GM21786 (cell line): ENCODE results near the gene AMZ1.

ENCODE experiments used
- ATAC-seq: cut with Tn5 transposase; IDR thresholded peaks from one replicate; pipeline ENCODE4 v1.9.1; 2021; ENCODE audit not compliant: unreplicated experiment

AMZ1 gene

GRCh38 chr7:2687881-2688318 lies at the start of gene AMZ1:
Gene AMZ1 (plus strand): TSS chr7:2688202. CDS start chr7:2700452, 12,250 bp downstream.
- ATAC-seq: no peak

- no peak for ATAC-seq
Measured at GRCh38 chr7:2638224-2638991, 49.6 kb upstream of the AMZ1 start.

- ATAC-seq: no peak
Measured at GRCh38 chr7:2639181-2639681, 48.8 kb upstream of the AMZ1 start.

GRCh38 chr7:2639695-2640481 lies 48.1 kb upstream of the AMZ1 start:
- no peak for ATAC-seq

- no peak for ATAC-seq
Measured at GRCh38 chr7:2640482-2640830, 47.5 kb upstream of the AMZ1 start.

- no peak for ATAC-seq
Measured at GRCh38 chr7:2640846-2641316, 47.1 kb upstream of the AMZ1 start.

- ATAC-seq: peak; percentile 36
Measured at GRCh38 chr7:2641406-2642393, 46.3 kb upstream of the AMZ1 start.

- no peak for ATAC-seq
Measured at GRCh38 chr7:2643386-2644219, 44.4 kb upstream of the AMZ1 start.

GRCh38 chr7:2644220-2644561 lies 43.8 kb upstream of the AMZ1 start:
- no peak for ATAC-seq

- peak; percentile 17 for ATAC-seq
Measured at GRCh38 chr7:2644562-2645273, 43.3 kb upstream of the AMZ1 start.

- peak; percentile 65 for ATAC-seq
Measured at GRCh38 chr7:2645274-2645868, 42.6 kb upstream of the AMZ1 start.

- no peak for ATAC-seq
Measured at GRCh38 chr7:2646336-2646679, 41.7 kb upstream of the AMZ1 start.

- ATAC-seq: no peak
Measured at GRCh38 chr7:2646680-2647571, 41.1 kb upstream of the AMZ1 start.

- ATAC-seq: no peak
Measured at GRCh38 chr7:2647594-2648172, 40.3 kb upstream of the AMZ1 start.

GRCh38 chr7:2649139-2649838 lies 38.7 kb upstream of the AMZ1 start:
- ATAC-seq: no peak

GRCh38 chr7:2649991-2650390 lies 38.0 kb upstream of the AMZ1 start:
- ATAC-seq: no peak

GRCh38 chr7:2650451-2650850 lies 37.6 kb upstream of the AMZ1 start:
- no peak for ATAC-seq
